Measurements from ENCODE around the gene NECAB3. TPM values are rescaled to one million over a fixed set of nuclear protein-coding genes. Genes with fewer than 3 reads are reported as not detected.

Gene NECAB3
- total and polyA plus RNA-seq, 11 donors: 37.6 to 111 (median 71.8) TPM

GRCh38 chr20:33655164-33655563 lies 19.1 kb downstream of the NECAB3 start:
- no peak for DNase-seq
- Histone ChIP-seq H3K27ac (no peak overlapping the region), H3K27me3 (no peaks in the 10 kb centered on the region), H3K9me3 (no peaks in the 10 kb centered on the region), H3K36me3 (peaks cover 0 to 34% (median 15%) of the 10 kb centered on the region in 9 donors), H3K4me1 (peaks cover 0 to 17% (median 6%) of the 10 kb centered on the region in 12 donors), H3K4me3 (no peak overlapping the region)
- ATAC-seq: no peak
- WGBS, 4 donors: 58 to 69% (median 61%) methylated on average over 4 of the region's 4 CpGs
- TF ChIP-seq POLR2A (IDR thresholded peaks at IDR 0.05) (no peak), CTCF (IDR thresholded peaks at IDR 0.05) (no peak)
- intact Hi-C loops (cut with DNase I): no loop called here

GRCh38 chr20:33654680-33655161 lies 19.5 kb downstream of the NECAB3 start:
- DNase-seq (no peak), ATAC-seq (peak in 2 of 4 donors; percentile 1 to 5)
- Histone ChIP-seq H3K4me1 (peaks cover 0 to 17% (median 6%) of the 10 kb centered on the region in 12 donors), H3K4me3 (no peak overlapping the region), H3K9me3 (no peaks in the 10 kb centered on the region), H3K36me3 (peaks cover 0 to 30% (median 11%) of the 10 kb centered on the region in 9 donors), H3K27ac (no peak overlapping the region), H3K27me3 (no peaks in the 10 kb centered on the region)
- TF ChIP-seq POLR2A (IDR thresholded peaks at IDR 0.05): no peak
- TF ChIP-seq CTCF (IDR thresholded peaks at IDR 0.05): no peak
- WGBS, 4 donors: 71 to 79% (median 76%) methylated on average over 14 of the region's 14 CpGs
- intact Hi-C loops (cut with DNase I): loop anchor here in 6 of 10 donors (5.0 kb wide), 2 partner anchors 192 to 197 kb away; no protein-coding TSS in a partner anchor

GRCh38 chr20:33653900-33654596 lies 20.2 kb downstream of the NECAB3 start:
- no peaks in the 10 kb centered on the region for H3K9me3 ChIP-seq
- no peaks in the 10 kb centered on the region for H3K27me3 ChIP-seq
- peaks cover 0 to 20% (median 8%) of the 10 kb centered on the region in 12 donors for H3K4me1 ChIP-seq
- H3K36me3 ChIP-seq: peaks cover 0 to 23% (median 8%) of the 10 kb centered on the region in 9 donors
- TF ChIP-seq POLR2A (IDR thresholded peaks at IDR 0.05) (no peak), CTCF (IDR thresholded peaks at IDR 0.05) (no peak)
- intact Hi-C loops (cut with DNase I): loop anchor here in 9 of 10 donors (2.0 to 5.0 kb wide), 3 partner anchors 192 to 197 kb away; no protein-coding TSS in a partner anchor
- H3K27ac ChIP-seq: no peak overlapping the region
- no peak for DNase-seq
- ATAC-seq: peak in 3 of 4 donors; percentile 5 to 29 (median 12)
- peak overlapping the region in 2 of 12 donors; percentile 3 to 28 for H3K4me3 ChIP-seq
- 83 to 90% (median 84%) methylated on average over 11 of the region's 11 CpGs for WGBS, 4 donors

GRCh38 chr20:33653218-33653899 lies 20.9 kb downstream of the NECAB3 start:
- no peaks in the 10 kb centered on the region for H3K27me3 ChIP-seq
- no peaks in the 10 kb centered on the region for H3K9me3 ChIP-seq
- peaks cover 0 to 27% (median 12%) of the 10 kb centered on the region in 12 donors for H3K4me1 ChIP-seq
- peak in 3 of 5 donors; percentile 61 to 67 (median 61) for DNase-seq
- peak; percentile 45 to 66 (median 58) for ATAC-seq
- intact Hi-C loops (cut with DNase I): loop anchor here in 9 of 10 donors (2.0 to 5.0 kb wide), 3 partner anchors 191 to 197 kb away; no protein-coding TSS in a partner anchor
- H3K36me3 ChIP-seq: peaks cover 0 to 18% (median 8%) of the 10 kb centered on the region in 9 donors
- TF ChIP-seq CTCF (IDR thresholded peaks at IDR 0.05) (peak; percentile 46 to 82 (median 74)), POLR2A (IDR thresholded peaks at IDR 0.05) (no peak)
- H3K4me3 ChIP-seq: peak overlapping the region in 5 of 12 donors; percentile 3 to 28 (median 23)
- WGBS, 4 donors: 45 to 52% (median 48%) methylated on average over 16 of the region's 16 CpGs
- peak overlapping the region in 2 of 12 donors; percentile 25 to 29 for H3K27ac ChIP-seq

All from heart left ventricle (tissue), 16 donors.